ENCODE results near the gene PDGFB. TPM values are rescaled to one million over a fixed set of nuclear protein-coding genes. Genes with fewer than 3 reads are reported as not detected.

Gene PDGFB
- total RNA-seq, 1 donor from 2014 or later = 0.78 TPM

GRCh38 chr22:39179401-39179827, 65.4 kb downstream of the PDGFB start:
- peaks cover 2% of the 10 kb centered on the region for H3K27me3 Mint-ChIP-seq (ENCODE audit: insufficient read depth)
- H3K4me3 Mint-ChIP-seq = no peak overlapping the region
- no peaks in the 10 kb centered on the region for H3K36me3 Mint-ChIP-seq (ENCODE audit: low read depth)
- peaks cover 13% of the 10 kb centered on the region for H3K4me1 Mint-ChIP-seq (ENCODE audit: low read depth)
- DNase-seq (ENCODE audit: low spot score) = no peak
- intact Hi-C loops (cut with micrococcal nuclease) = no loop called here
- H3K27ac Mint-ChIP-seq = no peak overlapping the region
- no peaks in the 10 kb centered on the region for H3K9me3 Mint-ChIP-seq

DNA sequence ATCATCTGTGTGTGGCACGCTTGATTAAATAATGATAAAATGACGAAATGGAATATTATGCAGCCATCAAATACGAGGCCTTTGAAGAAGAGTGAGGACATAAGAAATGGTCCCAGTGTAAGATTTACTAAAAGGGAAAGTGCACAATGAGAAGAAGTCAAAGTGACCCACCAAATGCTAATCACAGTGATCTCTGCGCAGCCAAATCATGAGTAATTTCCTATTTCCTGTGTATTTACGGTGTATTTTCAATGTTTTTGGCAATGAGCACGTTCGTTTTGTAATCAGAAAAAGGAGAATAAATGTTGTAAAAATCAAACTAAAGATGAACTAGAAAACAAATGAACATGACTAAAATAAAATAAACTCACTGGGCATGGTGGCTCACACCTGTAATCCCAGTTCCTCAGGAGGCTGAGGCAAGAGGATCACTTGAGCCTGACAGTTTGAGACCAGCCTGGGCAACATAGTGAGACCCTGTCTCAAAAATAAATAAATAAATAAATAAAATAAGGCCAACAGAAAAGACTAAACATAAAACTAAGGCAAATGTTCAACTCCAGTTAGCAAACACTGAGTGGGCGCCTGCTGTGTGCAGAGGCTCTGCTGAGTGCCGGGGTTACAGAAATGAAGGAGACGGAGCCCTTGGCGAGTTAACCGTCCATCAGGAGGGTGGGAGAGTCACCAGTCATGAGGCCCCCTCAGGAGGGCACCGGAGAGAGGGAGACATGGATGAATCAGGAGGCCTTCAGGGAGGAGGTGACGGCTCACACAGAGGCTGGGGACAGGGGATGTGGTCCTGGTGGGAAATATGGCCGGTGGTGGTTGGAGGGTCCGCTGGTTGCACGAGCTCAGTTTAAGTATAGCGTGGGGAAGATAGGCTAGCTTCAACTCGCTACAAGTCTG, 66.3 kb downstream of the PDGFB start:
- no peak for DNase-seq (ENCODE audit: low spot score)
- no peaks in the 10 kb centered on the region for H3K9me3 Mint-ChIP-seq
- peaks cover 3% of the 10 kb centered on the region for H3K27me3 Mint-ChIP-seq (ENCODE audit: insufficient read depth)
- peak overlapping the region; percentile 29 for H3K27ac Mint-ChIP-seq
- H3K36me3 Mint-ChIP-seq (ENCODE audit: low read depth) = no peaks in the 10 kb centered on the region
- intact Hi-C loops (cut with micrococcal nuclease) = no loop called here
- H3K4me3 Mint-ChIP-seq = no peak overlapping the region
- H3K4me1 Mint-ChIP-seq (ENCODE audit: low read depth) = peaks cover 22% of the 10 kb centered on the region

- no peak for DNase-seq (ENCODE audit: low spot score)
- peaks cover 29% of the 10 kb centered on the region for H3K4me1 Mint-ChIP-seq (ENCODE audit: low read depth)
- H3K4me3 Mint-ChIP-seq = no peak overlapping the region
- H3K36me3 Mint-ChIP-seq (ENCODE audit: low read depth) = no peaks in the 10 kb centered on the region
- no peaks in the 10 kb centered on the region for H3K9me3 Mint-ChIP-seq
- H3K27me3 Mint-ChIP-seq (ENCODE audit: insufficient read depth) = peaks cover 3% of the 10 kb centered on the region
- no peak overlapping the region for H3K27ac Mint-ChIP-seq
- intact Hi-C loops (cut with micrococcal nuclease) = no loop called here
Observed at GRCh38 chr22:39177791-39178190, 67.0 kb downstream of the PDGFB start.

GRCh38 chr22:39177456-39177775, 67.4 kb downstream of the PDGFB start:
- DNase-seq (ENCODE audit: low spot score) = no peak
- no peaks in the 10 kb centered on the region for H3K9me3 Mint-ChIP-seq
- no peak overlapping the region for H3K4me3 Mint-ChIP-seq
- H3K27me3 Mint-ChIP-seq (ENCODE audit: insufficient read depth) = peaks cover 3% of the 10 kb centered on the region
- intact Hi-C loops (cut with micrococcal nuclease) = no loop called here
- H3K4me1 Mint-ChIP-seq (ENCODE audit: low read depth) = peaks cover 29% of the 10 kb centered on the region
- H3K36me3 Mint-ChIP-seq (ENCODE audit: low read depth) = no peaks in the 10 kb centered on the region
- peak overlapping the region; percentile 55 for H3K27ac Mint-ChIP-seq

DNA sequence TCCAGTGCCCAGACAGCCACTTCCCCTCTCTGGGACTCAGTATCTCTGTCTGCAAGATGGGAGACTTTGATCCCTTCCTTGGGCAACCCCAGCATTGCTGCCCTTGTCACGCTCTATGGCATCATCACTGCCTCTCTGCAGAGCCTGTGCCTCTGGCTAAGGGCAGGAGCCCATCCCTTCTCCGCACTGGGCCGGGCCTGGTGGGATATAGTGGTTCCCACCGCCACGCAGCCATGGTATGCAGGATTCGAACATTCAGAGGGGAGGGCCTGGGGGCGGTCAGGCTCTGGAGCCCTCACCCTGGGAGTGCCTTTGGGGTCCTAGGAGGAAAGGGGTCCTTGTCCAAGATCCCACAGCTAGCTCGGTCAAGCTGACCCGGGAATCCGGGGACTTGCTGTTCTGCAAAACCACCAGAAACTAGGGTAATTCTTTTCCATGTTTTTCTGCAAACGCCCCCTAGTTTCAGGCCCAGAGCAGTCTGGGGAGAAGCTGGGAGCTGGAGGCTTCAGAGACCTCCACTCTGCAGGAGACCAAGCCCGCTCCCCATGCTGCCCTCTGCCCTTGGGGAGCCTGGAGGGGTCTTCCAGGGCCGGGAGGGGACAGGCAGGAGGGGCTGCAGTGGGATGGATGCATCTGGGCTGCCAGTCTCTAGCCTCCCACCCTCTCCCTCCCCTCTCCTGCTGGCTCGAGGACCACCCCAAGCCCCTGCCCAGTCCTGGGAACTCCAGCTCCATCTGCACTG, 67.9 kb downstream of the PDGFB start:
- H3K27me3 Mint-ChIP-seq (ENCODE audit: insufficient read depth) = peaks cover 3% of the 10 kb centered on the region
- no peaks in the 10 kb centered on the region for H3K9me3 Mint-ChIP-seq
- no peaks in the 10 kb centered on the region for H3K36me3 Mint-ChIP-seq (ENCODE audit: low read depth)
- no peak overlapping the region for H3K4me3 Mint-ChIP-seq
- intact Hi-C loops (cut with micrococcal nuclease) = no loop called here
- H3K4me1 Mint-ChIP-seq (ENCODE audit: low read depth) = peaks cover 32% of the 10 kb centered on the region
- peak overlapping the region; percentile 55 for H3K27ac Mint-ChIP-seq
- no peak for DNase-seq (ENCODE audit: low spot score)

- no peaks in the 10 kb centered on the region for H3K36me3 Mint-ChIP-seq (ENCODE audit: low read depth)
- H3K4me1 Mint-ChIP-seq (ENCODE audit: low read depth) = peaks cover 34% of the 10 kb centered on the region
Observed at GRCh38 chr22:39176143-39176713, 68.6 kb downstream of the PDGFB start.

DNA sequence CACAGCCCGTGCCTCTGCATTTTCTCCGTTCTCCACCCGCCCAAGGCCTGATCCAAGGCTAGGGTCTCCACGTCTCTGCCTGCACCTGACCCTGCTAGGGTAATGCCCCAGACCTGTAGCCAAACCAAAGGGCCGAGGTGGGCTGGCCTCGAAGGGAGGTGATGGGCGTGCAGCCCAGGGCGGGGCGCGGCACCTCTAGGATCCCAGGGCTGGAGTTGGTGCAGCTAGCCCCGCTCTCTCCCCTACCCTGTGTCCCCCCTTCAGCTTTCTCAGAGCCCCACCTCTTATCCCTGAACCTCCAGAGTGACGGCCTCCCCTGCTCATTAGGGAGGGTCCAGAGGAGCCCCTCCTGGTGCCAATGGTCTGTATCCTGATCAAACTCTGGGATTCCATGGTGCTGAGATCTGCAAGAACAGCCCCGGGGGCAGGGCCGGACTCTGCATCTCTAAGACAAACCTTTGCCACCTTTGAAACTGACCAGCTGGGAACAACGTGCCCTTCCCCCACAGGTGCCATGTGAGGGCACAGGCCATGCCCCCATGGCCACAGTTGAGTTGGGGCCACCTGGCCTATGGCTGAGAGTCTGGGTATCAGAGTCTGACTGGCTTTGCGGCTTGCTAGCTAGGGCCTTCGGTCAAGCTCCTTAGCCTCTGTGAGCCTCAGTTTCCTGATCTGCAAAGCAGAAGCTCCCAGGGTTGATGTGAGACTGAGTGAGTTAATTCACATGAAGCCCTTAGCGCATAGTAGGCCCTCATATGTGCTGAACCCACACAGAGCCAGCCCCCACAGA, 69.2 kb downstream of the PDGFB start:
- no peak overlapping the region for H3K4me3 Mint-ChIP-seq
- peaks cover 3% of the 10 kb centered on the region for H3K27me3 Mint-ChIP-seq (ENCODE audit: insufficient read depth)
- H3K4me1 Mint-ChIP-seq (ENCODE audit: low read depth) = peaks cover 41% of the 10 kb centered on the region
- intact Hi-C loops (cut with micrococcal nuclease) = no loop called here
- H3K36me3 Mint-ChIP-seq (ENCODE audit: low read depth) = no peaks in the 10 kb centered on the region
- no peaks in the 10 kb centered on the region for H3K9me3 Mint-ChIP-seq
- DNase-seq (ENCODE audit: low spot score) = no peak
- H3K27ac Mint-ChIP-seq = no peak overlapping the region

More at GRCh38 chr22:39176143-39176713, 68.6 kb downstream of the PDGFB start:
- Mint-ChIP-seq H3K27ac (no peak overlapping the region), H3K4me3 (no peak overlapping the region), H3K9me3 (no peaks in the 10 kb centered on the region), H3K27me3 (ENCODE audit: insufficient read depth) (peaks cover 3% of the 10 kb centered on the region)
- intact Hi-C loops (cut with micrococcal nuclease) = no loop called here
- no peak for DNase-seq (ENCODE audit: low spot score)

GRCh38 chr22:39174498-39175352, 70.1 kb downstream of the PDGFB start:
- Mint-ChIP-seq H3K9me3 (no peaks in the 10 kb centered on the region), H3K4me3 (peak overlapping the region; percentile 40), H3K36me3 (ENCODE audit: low read depth) (no peaks in the 10 kb centered on the region), H3K27me3 (ENCODE audit: insufficient read depth) (peaks cover 6% of the 10 kb centered on the region), H3K27ac (peak overlapping the region; percentile 92), H3K4me1 (ENCODE audit: low read depth) (peaks cover 43% of the 10 kb centered on the region)
- peak; percentile 33 for DNase-seq (ENCODE audit: low spot score)
- intact Hi-C loops (cut with micrococcal nuclease) = loop anchor here (5.0 kb wide), 2 partner anchors 63 to 353 kb away; no protein-coding TSS in a partner anchor

DNA sequence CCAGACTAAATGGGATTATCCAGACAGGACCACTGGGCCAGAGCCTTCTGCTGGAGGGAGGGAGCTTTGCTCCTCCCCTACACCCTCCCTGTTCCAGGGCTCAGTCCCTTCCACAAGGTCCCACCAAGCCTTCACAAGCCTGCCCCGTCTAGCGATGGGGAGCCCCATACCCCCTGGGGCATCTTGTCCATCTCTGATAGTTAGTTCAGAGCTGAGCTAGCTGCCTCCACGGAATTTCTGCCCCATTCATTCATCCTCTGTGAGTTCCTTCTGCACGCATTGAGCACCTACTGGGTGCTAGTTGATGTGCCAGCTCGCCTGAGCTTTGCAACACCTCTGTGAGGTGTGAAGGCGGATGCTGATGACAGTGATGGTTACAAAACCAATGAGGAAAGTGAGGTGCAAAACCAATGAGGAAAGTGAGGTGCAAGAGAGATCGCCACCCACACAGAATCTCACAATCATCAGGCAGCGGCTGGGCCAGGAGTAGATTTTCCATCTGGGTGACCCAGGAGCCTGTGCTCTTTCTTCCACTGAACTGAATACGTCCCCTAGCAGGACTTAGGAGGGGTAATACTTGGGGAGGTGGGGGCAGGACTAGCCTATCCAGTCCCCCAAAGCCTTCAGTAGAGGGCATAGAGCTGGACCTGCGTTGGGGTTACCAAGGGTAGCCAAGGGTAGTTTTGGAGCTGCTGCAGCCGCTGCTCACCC, 70.8 kb downstream of the PDGFB start:
- H3K4me1 Mint-ChIP-seq (ENCODE audit: low read depth) = peaks cover 48% of the 10 kb centered on the region
- peak; percentile 29 for DNase-seq (ENCODE audit: low spot score)
- H3K27ac Mint-ChIP-seq = peak overlapping the region; percentile 92
- peaks cover 5% of the 10 kb centered on the region for H3K27me3 Mint-ChIP-seq (ENCODE audit: insufficient read depth)
- intact Hi-C loops (cut with micrococcal nuclease) = loop anchor here (5.0 kb wide), 2 partner anchors 63 to 353 kb away; no protein-coding TSS in a partner anchor
- peak overlapping the region; percentile 15 for H3K4me3 Mint-ChIP-seq
- no peaks in the 10 kb centered on the region for H3K9me3 Mint-ChIP-seq
- H3K36me3 Mint-ChIP-seq (ENCODE audit: low read depth) = no peaks in the 10 kb centered on the region
